ENCODE measurements around the gene WWOX.
A peak's percentile ranks its signal among the peaks of the same experiment; 100 is the strongest.

WWOX gene

GRCh38 chr16:78788696-78789095 lies 689.2 kb downstream of the WWOX start:
- DNase-seq: no peak

DNA sequence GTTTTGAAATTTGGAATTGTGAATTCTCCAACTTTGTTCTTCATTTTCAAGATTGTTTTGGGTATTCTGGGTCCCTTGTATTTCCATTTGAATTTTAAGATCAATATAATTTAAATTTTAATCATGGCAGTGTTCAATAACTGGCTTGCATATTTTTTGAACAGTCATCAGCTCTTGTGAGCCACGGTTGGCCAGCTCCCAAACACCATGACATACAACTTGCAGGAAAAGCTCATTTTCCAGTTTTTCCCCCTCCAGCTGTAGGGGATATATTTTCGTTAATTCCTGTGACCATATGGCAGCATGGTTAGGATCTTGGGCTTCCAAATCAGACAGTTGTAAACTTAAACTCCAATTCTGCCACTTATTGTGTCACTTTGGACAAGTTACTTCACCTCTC lies 690.1 kb downstream of the WWOX start:
- DNase-seq: no peak

GRCh38 chr16:78791011-78791410 lies 691.6 kb downstream of the WWOX start:
- no peak for DNase-seq

- no peak for DNase-seq
Measured at GRCh38 chr16:78791926-78792325, 692.5 kb downstream of the WWOX start.

DNA sequence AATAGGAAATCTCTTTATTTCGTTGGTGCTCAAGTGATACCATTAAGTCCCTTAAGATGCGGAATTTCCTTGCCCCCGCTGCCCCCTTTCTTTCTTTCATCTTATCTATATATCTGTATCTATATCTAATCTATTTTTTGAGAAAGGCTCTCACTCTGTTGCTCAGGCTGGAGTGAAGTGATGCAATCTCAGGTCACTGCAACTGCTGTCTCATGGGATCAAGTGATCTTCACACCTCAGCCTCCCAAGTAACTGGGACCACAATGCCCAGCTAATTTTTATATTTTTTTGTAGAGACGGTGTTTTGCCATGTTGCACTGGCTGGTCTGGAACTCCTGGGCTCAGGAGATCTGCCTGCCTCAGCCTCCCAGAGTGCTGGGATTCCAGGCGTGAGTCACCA lies 693.5 kb downstream of the WWOX start:
- no peak for DNase-seq

DNA sequence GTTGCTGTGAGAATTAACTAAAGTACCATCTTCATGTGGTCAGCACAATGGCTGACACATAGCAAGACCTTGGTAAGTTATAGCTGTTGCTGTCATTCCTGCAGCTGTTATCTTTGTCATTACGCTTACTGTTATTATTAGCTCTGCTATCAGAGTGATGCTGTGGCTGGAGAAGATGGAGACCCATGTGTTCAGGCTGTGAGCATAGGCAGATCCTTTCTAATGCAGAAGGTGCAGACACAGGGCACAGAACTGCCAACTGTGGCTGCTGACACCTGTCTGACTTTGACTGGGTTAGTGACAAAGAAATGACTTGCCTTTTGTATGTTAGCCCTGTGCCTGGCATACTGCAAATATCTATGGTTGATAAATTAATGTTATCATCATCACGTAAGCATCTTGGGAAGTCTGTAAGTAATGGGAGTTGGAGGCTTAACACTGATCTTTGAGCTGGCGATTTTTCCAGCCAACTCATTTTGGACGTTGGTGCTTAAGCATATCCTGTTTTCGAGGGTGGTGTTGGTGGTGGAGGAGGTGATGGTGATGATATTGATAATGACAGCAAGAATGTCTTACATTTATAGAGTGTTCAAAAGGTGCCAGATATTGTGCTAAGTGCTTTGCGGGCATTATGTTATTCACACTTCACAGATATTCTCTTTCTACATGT lies 695.3 kb downstream of the WWOX start:
- no peak for DNase-seq

GRCh38 chr16:78795433-78795832 lies 696.0 kb downstream of the WWOX start:
- DNase-seq: no peak

GRCh38 chr16:78796221-78796866 lies 696.9 kb downstream of the WWOX start:
- no peak for DNase-seq

GRCh38 chr16:78799429-78799828 lies 700.0 kb downstream of the WWOX start:
- DNase-seq: no peak

- no peak for DNase-seq
Measured at GRCh38 chr16:78800523-78800922, 701.1 kb downstream of the WWOX start.

- DNase-seq: no peak
Measured at GRCh38 chr16:78804058-78804735, 704.7 kb downstream of the WWOX start.

DNA sequence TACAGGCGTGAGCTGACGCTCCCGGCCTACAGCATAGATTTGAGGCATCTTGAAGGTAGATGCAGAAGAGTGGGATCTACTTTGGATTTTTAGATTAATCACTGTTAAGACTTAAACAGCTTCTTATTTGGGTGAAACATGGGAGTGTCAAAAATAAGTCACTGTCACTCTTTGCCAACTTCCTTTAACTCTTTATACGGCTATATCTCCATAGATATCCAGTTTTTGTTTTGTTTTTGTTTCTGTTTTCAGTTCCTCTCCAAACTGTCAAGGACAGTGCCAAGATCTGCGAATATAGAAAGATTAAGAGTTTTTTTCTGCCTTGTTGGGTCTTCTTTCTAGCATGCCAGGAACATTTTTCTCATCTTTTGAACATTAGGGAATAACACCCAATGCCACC lies 706.1 kb downstream of the WWOX start:
- DNase-seq: no peak

DNA sequence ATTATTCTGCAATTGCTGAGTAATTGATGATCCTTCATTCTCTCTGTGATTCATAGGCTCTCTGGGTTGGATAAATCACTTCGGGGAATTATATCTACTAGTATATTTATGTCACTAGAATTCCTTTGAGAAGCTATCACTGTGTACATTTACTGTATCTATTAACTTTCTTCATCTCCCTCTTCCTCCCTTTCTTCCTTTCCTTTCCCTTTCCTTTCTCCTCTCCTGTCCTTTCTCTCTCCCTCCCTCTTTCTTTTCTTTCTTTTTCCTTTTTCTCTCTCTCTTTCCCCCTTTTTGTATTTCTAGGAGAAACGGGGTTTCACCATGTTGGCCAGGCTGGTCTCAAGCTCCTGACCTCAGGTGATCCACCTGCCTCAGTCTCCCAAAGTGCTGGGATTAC lies 711.8 kb downstream of the WWOX start:
- no peak for DNase-seq

DNA sequence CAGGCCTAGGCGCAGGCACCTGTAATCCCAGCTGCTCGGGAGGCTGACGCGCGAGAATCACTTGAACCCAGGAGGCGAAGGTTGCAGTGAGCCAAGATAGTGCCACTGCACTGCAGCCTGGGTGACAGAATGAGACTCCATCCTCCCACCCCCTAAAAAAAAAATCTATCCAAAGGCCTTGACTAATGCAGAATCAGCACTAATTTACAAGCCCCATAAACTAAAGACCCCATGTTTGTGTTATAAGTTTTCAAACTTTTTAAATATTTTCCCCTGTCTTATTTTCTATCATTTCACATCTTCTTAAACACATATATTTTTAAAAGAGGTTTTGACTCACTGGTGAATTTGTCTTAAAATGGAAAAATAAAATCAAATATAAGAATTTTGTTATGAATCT lies 713.1 kb downstream of the WWOX start:
- no peak for DNase-seq

- DNase-seq: peak; percentile 74
Measured at GRCh38 chr16:78813661-78814311, 714.3 kb downstream of the WWOX start.

DNA sequence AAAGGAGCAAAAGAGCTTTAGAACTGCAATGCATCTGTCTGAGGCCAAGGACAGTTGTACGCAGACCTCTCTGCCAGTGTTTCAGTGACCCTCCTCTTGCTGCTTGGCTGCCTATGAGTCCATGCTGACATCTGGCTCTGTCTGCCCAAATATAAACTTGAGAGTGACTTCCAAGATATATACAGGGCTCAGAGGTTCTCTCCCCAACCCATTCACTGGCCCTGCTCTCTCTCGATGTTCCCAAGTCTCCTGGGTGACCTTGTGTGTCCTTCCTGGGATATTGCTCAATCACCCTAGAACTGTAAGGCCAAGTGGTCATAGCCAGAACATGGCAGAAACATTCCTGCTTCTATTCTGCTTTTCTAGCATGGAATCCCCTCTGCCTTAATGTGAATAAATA lies 716.3 kb downstream of the WWOX start:
- no peak for DNase-seq

DNA sequence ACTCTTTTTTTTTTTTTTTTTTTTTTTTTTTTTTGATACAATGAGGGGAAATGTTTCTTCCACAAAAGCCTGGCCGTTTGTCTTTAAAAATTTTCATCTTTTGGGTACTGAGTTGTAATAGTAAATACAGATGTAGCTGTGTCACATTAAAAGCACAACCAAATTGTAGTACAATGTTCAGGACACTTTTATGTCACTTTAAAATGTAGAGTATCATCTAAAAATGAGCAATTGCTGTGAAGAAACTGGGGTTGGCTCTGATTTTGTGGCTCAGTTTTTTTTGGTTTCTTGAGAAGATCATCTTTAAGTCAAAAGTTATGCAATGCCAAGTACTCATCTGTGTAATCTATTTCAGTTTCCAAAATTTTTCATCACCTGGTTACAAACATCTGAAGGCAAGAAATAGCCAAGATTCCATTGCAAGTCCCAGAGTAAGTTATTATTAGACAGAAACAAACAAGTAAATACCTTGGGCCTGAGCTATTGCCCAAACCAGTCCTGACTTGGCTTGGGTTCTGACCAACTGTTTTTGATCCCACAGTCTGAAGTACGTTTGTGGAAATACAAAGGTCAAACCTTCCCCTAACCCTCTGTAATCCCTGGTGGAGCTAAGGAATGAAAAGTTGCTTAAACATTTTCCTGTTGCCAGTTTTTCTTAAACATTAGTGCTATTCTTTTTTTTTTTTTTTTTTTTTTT lies 717.2 kb downstream of the WWOX start:
- no peak for DNase-seq

DNA sequence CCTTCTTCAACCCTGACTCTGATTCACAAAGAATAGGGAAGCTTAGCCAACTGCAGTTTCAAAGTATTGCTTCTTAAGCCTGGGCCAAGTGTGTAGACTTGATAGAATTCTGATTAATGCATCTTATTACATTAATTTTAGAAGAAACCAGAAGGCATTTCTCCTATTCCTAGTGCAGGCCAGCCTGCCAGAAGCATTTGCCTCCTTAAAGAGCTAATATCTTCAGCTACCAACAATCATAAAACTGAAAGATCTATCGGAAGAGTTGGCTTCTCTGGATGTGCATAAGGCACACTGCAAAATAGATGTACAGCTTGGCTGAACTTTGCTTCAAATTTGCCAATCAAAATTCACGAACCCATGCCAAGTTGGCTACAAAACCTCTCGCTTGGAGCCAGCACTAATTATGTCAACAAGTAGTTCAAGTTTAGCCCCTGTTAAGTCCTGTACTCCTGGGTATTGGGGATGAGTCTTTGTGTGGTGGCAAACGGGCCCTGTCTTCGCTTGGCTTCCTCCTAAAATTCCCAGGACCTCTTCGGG lies 717.8 kb downstream of the WWOX start:
- DNase-seq: no peak

- no peak for DNase-seq
Measured at GRCh38 chr16:78821335-78821734, 721.9 kb downstream of the WWOX start.

GRCh38 chr16:78822509-78822908 lies 723.1 kb downstream of the WWOX start:
- DNase-seq: no peak

- no peak for DNase-seq
Measured at GRCh38 chr16:78823027-78823426, 723.6 kb downstream of the WWOX start.

- DNase-seq: no peak
Measured at GRCh38 chr16:78829280-78829679, 729.8 kb downstream of the WWOX start.

DNA sequence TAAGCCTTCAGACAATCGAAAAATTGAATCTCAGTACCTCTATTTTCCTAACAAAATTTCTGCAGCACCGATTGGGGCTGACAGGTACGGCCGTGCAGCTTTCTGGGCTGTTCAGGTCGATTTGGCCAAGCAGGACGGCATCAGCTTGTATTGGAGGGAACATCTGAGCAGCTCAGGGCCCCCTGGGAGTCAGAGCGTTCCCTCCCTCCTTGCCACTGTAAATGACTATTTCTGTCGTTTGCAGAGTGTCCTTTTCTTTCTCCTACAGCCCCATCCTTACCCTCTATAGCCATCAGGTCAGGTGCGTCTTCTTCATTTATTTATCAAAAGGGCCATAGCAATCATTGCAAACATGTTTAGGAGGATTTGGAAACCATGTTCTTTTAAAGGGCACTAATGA lies 731.1 kb downstream of the WWOX start:
- no peak for DNase-seq
